Fibroblast of pulmonary artery (primary cell): ENCODE data around the gene KCNQ1.
A peak's percentile ranks its signal among the peaks of the same experiment; 100 is the strongest.

ENCODE experiments used
- DNase-seq: peaks from one replicate; pipeline ENCODE4 v3.0.0-alpha.2; 2010; ENCODE audit warnings: low read depth
- H3K4me3 ChIP-seq: replicated peaks from 2 replicates; pipeline ENCODE4 v1.5.1; 2011; ENCODE audit warnings: low read depth, mild to moderate bottlenecking, control low read depth, low read length, moderate library complexity
- CTCF ChIP-seq: IDR thresholded peaks from 2 replicates; pipeline ENCODE4 v1.5.1; 2011; ENCODE audit warnings: mild to moderate bottlenecking, control low read depth, low read length, inconsistent platforms; ENCODE audit errors: missing control alignments

The KCNQ1 gene

GRCh38 chr11:2531987-2532703 lies 87.3 kb downstream of the KCNQ1 start:
- TF ChIP-seq CTCF: no peak
- DNase-seq: no peak
- no peak overlapping the region for H3K4me3 ChIP-seq

GRCh38 chr11:2532704-2533586 lies 88.1 kb downstream of the KCNQ1 start:
- peak; percentile 92 for DNase-seq
- peak; percentile 95 for TF ChIP-seq CTCF
- peak overlapping the region; percentile 17 for H3K4me3 ChIP-seq

- no peak for TF ChIP-seq CTCF
- peak; percentile 91 for DNase-seq
- H3K4me3 ChIP-seq: peak overlapping the region; percentile 2
Observed at GRCh38 chr11:2533587-2534133, 88.9 kb downstream of the KCNQ1 start.

DNA sequence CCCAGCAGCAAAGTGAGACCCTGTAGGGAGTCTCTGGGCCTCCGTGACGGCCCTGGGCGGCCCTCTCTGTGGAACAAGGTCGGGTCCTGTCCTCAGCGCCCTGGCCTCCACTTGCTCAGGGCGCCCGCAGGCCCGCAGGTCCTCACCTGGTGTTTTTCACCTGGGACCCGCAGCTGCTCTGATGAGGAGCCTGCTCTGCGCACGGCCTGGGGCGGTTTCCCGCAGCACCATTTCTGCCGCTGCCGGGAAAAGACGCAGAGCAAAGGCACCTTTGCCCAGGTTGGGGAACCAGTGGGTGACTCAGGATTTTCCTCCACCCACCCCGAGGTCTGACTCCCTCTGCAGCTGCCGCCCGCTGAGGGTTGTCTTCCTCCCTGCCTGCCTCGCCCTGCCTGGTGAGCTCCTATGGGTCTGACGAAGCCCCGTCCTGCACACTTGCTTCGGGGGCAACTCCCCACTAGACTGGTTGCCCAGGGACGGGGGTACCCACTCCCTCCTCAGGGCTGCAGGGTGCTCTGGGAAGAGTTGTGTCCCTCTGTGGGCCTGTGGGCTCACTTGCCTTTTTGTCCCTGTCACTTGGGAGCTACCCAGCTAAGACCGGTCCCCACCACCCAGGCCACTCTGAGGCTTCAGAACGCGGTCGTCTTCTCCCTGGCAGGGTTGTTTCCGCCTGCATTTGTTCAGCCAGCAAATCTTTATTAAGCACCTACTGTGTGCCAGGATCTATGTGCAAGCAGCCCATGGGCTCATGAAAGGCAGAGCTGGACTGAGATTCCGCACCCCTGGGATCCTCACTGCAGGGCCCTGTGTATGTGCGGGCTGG lies 89.5 kb downstream of the KCNQ1 start:
- TF ChIP-seq CTCF: no peak
- no peak overlapping the region for H3K4me3 ChIP-seq
- no peak for DNase-seq

- no peak for DNase-seq
- no peak overlapping the region for H3K4me3 ChIP-seq
- no peak for TF ChIP-seq CTCF
Observed at GRCh38 chr11:2534957-2535672, 90.3 kb downstream of the KCNQ1 start.
